Astrocyte (in vitro differentiated cells and primary cell): ENCODE results near the gene SPP2.

ENCODE experiments used
- EZH2 ChIP-seq: IDR thresholded peaks from 2 replicates; pipeline ENCODE4 v1.6.1; 2012; ENCODE audit warnings: mild to moderate bottlenecking, low read length, inconsistent platforms; ENCODE audit not compliant: insufficient read depth
- TF ChIP-seq, protein P1 (sequence below): IDR thresholded peaks from 2 replicates; pipeline ENCODE4 v1.5.1; 2011; ENCODE audit warnings: low read depth, mild to moderate bottlenecking, inconsistent platforms, low read length, moderate library complexity; ENCODE audit not compliant: insufficient read depth

DNA sequence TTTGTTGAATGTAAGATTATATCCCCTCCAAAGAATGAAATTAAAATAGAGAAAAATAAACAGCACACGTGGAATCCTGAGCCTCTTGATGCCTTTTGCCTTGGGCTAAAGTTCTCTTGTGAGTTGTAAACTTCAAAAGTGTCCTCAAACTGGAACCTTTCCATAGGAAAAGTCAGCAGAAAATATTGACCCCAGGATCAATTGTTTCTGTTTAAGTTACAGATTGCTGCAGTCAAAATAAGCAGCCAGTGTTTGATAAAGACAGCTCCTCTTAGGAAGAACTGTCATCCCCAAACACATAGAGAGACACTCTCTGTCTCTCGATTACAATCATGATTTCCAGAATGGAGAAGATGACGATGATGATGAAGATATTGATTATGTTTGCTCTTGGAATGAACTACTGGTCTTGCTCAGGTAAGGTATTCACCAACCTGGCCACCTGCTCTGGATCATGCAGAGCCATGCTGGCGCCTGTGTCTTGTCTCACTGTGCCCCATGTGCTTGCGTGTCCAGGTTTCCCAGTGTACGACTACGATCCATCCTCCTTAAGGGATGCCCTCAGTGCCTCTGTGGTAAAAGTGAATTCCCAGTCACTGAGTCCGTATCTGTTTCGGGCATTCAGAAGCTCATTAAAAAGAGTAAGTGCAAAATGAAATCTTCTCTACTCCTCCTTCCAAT lies at the start of gene SPP2:
- TF ChIP-seq EZH2 = no peak
- TF ChIP-seq, protein P1, sequence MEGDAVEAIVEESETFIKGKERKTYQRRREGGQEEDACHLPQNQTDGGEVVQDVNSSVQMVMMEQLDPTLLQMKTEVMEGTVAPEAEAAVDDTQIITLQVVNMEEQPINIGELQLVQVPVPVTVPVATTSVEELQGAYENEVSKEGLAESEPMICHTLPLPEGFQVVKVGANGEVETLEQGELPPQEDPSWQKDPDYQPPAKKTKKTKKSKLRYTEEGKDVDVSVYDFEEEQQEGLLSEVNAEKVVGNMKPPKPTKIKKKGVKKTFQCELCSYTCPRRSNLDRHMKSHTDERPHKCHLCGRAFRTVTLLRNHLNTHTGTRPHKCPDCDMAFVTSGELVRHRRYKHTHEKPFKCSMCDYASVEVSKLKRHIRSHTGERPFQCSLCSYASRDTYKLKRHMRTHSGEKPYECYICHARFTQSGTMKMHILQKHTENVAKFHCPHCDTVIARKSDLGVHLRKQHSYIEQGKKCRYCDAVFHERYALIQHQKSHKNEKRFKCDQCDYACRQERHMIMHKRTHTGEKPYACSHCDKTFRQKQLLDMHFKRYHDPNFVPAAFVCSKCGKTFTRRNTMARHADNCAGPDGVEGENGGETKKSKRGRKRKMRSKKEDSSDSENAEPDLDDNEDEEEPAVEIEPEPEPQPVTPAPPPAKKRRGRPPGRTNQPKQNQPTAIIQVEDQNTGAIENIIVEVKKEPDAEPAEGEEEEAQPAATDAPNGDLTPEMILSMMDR = no peak
